Mammary epithelial cell (primary cell): ENCODE results near the gene DHX40.

Experiments
- EZH2 ChIP-seq: IDR thresholded peaks from 2 replicates; pipeline ENCODE4 v1.6.1; 2012; ENCODE audit warnings: low read length, inconsistent platforms, borderline replicate concordance
- TF ChIP-seq, protein P1 (sequence below), 2 donors: IDR thresholded peaks in 1 of 2; conservative IDR thresholded peaks in 1 of 2; 2 replicates each; pipeline ENCODE4 v1.5.1; 2011 to 2012; ENCODE audit warnings: inconsistent platforms in 2 of 2, low read length in 2 of 2, mild to moderate bottlenecking in 2 of 2, control low read depth in 1 of 2, low read depth in 1 of 2; ENCODE audit not compliant: insufficient read depth in 1 of 2; ENCODE audit errors: extremely low read depth in 1 of 2

DNA sequence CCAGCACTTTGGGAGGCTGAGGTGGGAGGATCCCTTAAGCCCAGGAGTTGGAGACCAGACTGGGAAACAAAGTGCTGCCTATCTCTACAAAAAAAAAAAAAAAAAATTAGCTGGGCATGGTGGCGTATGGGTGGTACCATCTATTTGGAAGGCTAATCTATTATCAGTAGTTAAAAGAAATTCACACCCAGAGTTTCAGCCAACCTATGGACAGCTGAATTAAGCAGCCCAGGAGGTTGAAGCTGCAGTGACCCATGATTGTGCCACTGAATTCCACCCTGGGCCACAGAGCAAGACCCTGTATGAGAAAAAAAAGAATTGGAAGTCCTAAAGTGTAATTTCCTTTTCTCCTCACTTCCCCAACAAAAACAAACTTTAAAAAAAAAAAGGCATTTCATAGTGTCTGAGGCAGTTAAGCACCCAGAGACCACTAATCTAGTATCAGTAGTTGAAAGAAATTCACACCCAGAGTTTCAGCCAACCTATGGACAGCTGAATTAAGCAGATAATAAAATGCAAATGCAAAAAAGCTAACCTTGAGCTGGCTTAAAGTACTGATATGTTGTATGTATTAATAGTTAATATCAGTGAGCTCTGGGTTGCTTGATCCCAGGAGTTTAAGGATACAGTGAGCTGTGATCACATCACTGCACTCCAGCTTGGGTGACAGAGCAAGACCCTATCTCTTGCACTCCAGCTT lies 72.4 kb downstream of the DHX40 start:
- TF ChIP-seq, protein P1, sequence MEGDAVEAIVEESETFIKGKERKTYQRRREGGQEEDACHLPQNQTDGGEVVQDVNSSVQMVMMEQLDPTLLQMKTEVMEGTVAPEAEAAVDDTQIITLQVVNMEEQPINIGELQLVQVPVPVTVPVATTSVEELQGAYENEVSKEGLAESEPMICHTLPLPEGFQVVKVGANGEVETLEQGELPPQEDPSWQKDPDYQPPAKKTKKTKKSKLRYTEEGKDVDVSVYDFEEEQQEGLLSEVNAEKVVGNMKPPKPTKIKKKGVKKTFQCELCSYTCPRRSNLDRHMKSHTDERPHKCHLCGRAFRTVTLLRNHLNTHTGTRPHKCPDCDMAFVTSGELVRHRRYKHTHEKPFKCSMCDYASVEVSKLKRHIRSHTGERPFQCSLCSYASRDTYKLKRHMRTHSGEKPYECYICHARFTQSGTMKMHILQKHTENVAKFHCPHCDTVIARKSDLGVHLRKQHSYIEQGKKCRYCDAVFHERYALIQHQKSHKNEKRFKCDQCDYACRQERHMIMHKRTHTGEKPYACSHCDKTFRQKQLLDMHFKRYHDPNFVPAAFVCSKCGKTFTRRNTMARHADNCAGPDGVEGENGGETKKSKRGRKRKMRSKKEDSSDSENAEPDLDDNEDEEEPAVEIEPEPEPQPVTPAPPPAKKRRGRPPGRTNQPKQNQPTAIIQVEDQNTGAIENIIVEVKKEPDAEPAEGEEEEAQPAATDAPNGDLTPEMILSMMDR (conservative IDR thresholded peaks at IDR 0.05 in 1 of 2, IDR thresholded peaks at IDR 0.05 in 1 of 2; ENCODE audit: extremely low read depth in 1 of 2, insufficient read depth in 1 of 2, low read depth in 1 of 2, low read length in 2 of 2): no peak
- no peak for TF ChIP-seq EZH2
